ENCODE results near the gene DNAJA4. TPM values are rescaled to one million over a fixed set of nuclear protein-coding genes. Genes with fewer than 3 reads are reported as not detected.

The DNAJA4 gene
- total RNA-seq, 2 experiments from 2014 or later = not detected

DNA sequence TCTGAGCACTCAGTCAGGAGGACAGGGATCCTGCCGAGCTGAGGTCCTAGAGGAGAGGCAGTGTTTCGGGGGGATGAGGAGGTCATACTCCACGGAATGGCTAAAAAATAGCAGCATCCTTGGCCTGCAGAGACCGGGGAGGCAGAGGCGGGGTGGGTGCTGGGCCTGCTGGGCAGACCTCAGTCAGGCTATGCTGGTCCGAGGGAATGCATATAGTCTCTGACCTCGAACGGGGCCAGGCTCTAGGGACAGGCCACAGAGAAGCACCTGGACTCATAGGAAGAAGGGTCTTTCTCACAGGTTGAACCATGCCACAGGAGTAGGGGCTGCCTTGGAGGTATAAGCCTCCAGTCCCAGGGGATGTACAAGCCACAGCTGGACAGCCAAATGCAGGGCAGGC is 49.0 kb downstream of the DNAJA4 start:
- Histone ChIP-seq H3K27ac (ENCODE audit: low read depth, low read length, poor library complexity, severe bottlenecking) (no peak overlapping the region), H4K20me1 (ENCODE audit: insufficient read depth, low read length) (no peaks in the 10 kb centered on the region), H2AFZ (ENCODE audit: low read length) (no peak overlapping the region), H3K9me3 (ENCODE audit: low read length) (no peaks in the 10 kb centered on the region), H3K4me1 (ENCODE audit: insufficient read depth, low read length, poor library complexity, severe bottlenecking) (no peaks in the 10 kb centered on the region), H3K79me2 (ENCODE audit: insufficient read depth, low read depth, low read length) (no peaks in the 10 kb centered on the region), H3K4me3 (ENCODE audit: low read depth, low read length, poor library complexity, severe bottlenecking) (no peak overlapping the region), H3K4me2 (ENCODE audit: low read length) (no peak overlapping the region), H3K36me3 (ENCODE audit: insufficient read depth, low read length) (no peaks in the 10 kb centered on the region), H3K9me2 (ENCODE audit: insufficient read depth, low read length) (no peaks in the 10 kb centered on the region)
- BruUV-seq (replicated peaks) = no TSS peak
- intact Hi-C loops (cut with micrococcal nuclease; ENCODE audit: unreplicated experiment) = no loop called here
- no peak for DNase-seq (ENCODE audit: low spot score)
- TF ChIP-seq EZH2phosphoT487 (IDR thresholded peaks at IDR 0.05; ENCODE audit: borderline replicate concordance, low read depth, low read length) = no peak
- TF ChIP-seq, protein P1, sequence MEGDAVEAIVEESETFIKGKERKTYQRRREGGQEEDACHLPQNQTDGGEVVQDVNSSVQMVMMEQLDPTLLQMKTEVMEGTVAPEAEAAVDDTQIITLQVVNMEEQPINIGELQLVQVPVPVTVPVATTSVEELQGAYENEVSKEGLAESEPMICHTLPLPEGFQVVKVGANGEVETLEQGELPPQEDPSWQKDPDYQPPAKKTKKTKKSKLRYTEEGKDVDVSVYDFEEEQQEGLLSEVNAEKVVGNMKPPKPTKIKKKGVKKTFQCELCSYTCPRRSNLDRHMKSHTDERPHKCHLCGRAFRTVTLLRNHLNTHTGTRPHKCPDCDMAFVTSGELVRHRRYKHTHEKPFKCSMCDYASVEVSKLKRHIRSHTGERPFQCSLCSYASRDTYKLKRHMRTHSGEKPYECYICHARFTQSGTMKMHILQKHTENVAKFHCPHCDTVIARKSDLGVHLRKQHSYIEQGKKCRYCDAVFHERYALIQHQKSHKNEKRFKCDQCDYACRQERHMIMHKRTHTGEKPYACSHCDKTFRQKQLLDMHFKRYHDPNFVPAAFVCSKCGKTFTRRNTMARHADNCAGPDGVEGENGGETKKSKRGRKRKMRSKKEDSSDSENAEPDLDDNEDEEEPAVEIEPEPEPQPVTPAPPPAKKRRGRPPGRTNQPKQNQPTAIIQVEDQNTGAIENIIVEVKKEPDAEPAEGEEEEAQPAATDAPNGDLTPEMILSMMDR (conservative IDR thresholded peaks at IDR 0.05; ENCODE audit: low read length) = no peak
- ChIA-PET POLR2A (interaction anchor here (1.0 kb wide), 1 partner anchor 14 kb away, joined by 4 read pairs; the partner anchor contains the start of gene SKIC8), CTCF (ENCODE audit: unreplicated experiment) (no interaction called here)

DNA sequence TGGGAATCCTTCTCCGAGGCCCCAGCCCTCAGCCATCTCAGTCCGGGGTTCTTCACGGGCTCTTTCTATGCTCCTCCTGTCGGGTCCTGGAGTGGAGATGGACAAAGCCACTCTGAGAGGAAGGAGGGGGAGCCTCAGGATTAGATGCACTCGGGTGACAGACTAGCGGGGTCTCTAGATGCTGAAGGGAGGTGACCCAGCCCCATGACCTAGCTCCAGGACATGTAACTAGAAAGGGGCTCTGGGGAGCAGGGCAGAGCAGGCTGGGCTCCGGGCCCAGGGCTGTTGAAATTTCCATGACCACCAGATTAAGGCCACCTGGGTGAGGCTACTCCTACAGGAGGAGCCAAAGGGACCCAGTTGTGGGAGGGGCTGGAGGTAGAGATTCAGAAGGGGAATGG is 49.8 kb downstream of the DNAJA4 start:
- intact Hi-C loops (cut with micrococcal nuclease; ENCODE audit: unreplicated experiment) = no loop called here
- no peak for DNase-seq (ENCODE audit: low spot score)
- BruUV-seq (replicated peaks) = no TSS peak
- Histone ChIP-seq H3K79me2 (ENCODE audit: insufficient read depth, low read depth, low read length) (no peaks in the 10 kb centered on the region), H3K9me2 (ENCODE audit: insufficient read depth, low read length) (no peaks in the 10 kb centered on the region), H3K4me1 (ENCODE audit: insufficient read depth, low read length, poor library complexity, severe bottlenecking) (no peaks in the 10 kb centered on the region), H3K4me2 (ENCODE audit: low read length) (no peak overlapping the region), H3K9me3 (ENCODE audit: low read length) (no peaks in the 10 kb centered on the region), H3K36me3 (ENCODE audit: insufficient read depth, low read length) (no peaks in the 10 kb centered on the region), H3K4me3 (ENCODE audit: low read depth, low read length, poor library complexity, severe bottlenecking) (no peak overlapping the region), H3K27ac (ENCODE audit: low read depth, low read length, poor library complexity, severe bottlenecking) (no peak overlapping the region), H4K20me1 (ENCODE audit: insufficient read depth, low read length) (no peaks in the 10 kb centered on the region), H2AFZ (ENCODE audit: low read length) (no peak overlapping the region)
- ChIA-PET POLR2A (interaction anchor here (1.0 kb wide), 1 partner anchor 15 kb away, joined by 4 read pairs; the partner anchor contains the start of gene SKIC8), CTCF (ENCODE audit: unreplicated experiment) (no interaction called here)
- TF ChIP-seq EZH2phosphoT487 (IDR thresholded peaks at IDR 0.05; ENCODE audit: borderline replicate concordance, low read depth, low read length) = no peak
- TF ChIP-seq, protein P1 (conservative IDR thresholded peaks at IDR 0.05; ENCODE audit: low read length) = no peak

DNA sequence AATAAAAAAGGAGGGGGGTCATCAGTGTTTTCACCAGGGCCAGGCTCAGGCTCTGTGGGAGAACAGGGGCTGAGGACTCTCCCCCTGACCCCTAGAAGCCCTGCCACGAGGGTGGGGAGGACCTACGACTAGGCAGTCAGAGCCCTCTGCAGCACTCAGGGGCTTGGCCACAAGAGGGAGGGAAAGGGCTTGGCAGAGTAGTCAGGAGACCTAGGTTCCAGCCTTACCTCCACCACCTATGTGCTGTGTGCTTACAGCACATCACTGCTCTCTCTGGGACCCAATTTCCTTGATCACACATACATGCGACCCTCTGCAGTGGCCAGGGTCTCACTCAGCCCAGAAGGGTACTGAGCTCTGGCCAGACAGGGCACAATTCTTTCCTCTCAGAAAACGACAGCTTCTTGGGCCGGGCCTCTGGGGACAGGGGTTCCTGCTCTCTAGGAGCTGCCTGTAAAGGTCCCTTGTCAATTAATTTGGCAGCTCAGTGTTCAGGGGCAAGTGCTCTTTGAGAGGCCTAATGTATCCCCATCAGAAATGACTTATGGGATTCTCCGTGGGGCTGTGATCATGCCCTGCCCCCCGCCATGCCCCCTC is 51.4 kb downstream of the DNAJA4 start:
- H2AFZ ChIP-seq (ENCODE audit: low read length) = no peak overlapping the region

More for the DNA sequence above, 51.4 kb downstream of the DNAJA4 start:
- no peak overlapping the region for H3K27ac ChIP-seq (ENCODE audit: low read depth, low read length, poor library complexity, severe bottlenecking)
- ChIA-PET POLR2A (interaction anchor here (0.6 kb wide), 1 partner anchor 56 kb away, joined by 3 read pairs; no protein-coding TSS in a partner anchor), CTCF (ENCODE audit: unreplicated experiment) (no interaction called here)
- H3K9me3 ChIP-seq (ENCODE audit: low read length) = no peaks in the 10 kb centered on the region
- H3K36me3 ChIP-seq (ENCODE audit: insufficient read depth, low read length) = no peaks in the 10 kb centered on the region
- no peak overlapping the region for H3K4me2 ChIP-seq (ENCODE audit: low read length)
- H3K9me2 ChIP-seq (ENCODE audit: insufficient read depth, low read length) = no peaks in the 10 kb centered on the region
- no TSS peak for BruUV-seq (replicated peaks)
- H3K4me1 ChIP-seq (ENCODE audit: insufficient read depth, low read length, poor library complexity, severe bottlenecking) = no peaks in the 10 kb centered on the region
- H3K4me3 ChIP-seq (ENCODE audit: low read depth, low read length, poor library complexity, severe bottlenecking) = no peak overlapping the region
- intact Hi-C loops (cut with micrococcal nuclease; ENCODE audit: unreplicated experiment) = no loop called here
- H4K20me1 ChIP-seq (ENCODE audit: insufficient read depth, low read length) = no peaks in the 10 kb centered on the region
- H3K79me2 ChIP-seq (ENCODE audit: insufficient read depth, low read depth, low read length) = no peaks in the 10 kb centered on the region
- peak; percentile 31 for DNase-seq (ENCODE audit: low spot score)
- TF ChIP-seq, protein P1 (conservative IDR thresholded peaks at IDR 0.05; ENCODE audit: low read length) = peak; percentile 53
- no peak for TF ChIP-seq EZH2phosphoT487 (IDR thresholded peaks at IDR 0.05; ENCODE audit: borderline replicate concordance, low read depth, low read length)
